Astrocyte (in vitro differentiated cells and primary cell): ENCODE measurements around the gene RALGPS2. TPM values are rescaled to one million over a fixed set of nuclear protein-coding genes. Genes with fewer than 3 reads are reported as not detected.

Source experiments
- DNase-seq: peaks from one replicate; pipeline ENCODE4 v3.0.0-alpha.2; 2010; ENCODE audit warnings: low read depth
- FAIRE-seq: peaks from 2 replicates; lab custom pipeline; 2011; peaks lifted over from hg19 to GRCh38; lab: Jason Lieb, UNC
- H2AFZ ChIP-seq: 2 replicates; pipeline ENCODE4 v1.6.0; 2012; ENCODE audit warnings: low read depth, low read length, inconsistent platforms
- H3K27ac ChIP-seq: 2 replicates; pipeline ENCODE4 v1.5.1; 2011; ENCODE audit warnings: low read depth, low read length, inconsistent platforms
- H3K27me3 ChIP-seq: 2 replicates; pipeline ENCODE4 v1.6.0; 2011; ENCODE audit warnings: low read length, inconsistent platforms; ENCODE audit not compliant: insufficient read depth
- H3K36me3 ChIP-seq: 2 replicates; pipeline ENCODE4 v1.5.1; 2011; ENCODE audit warnings: low read length, inconsistent platforms; ENCODE audit not compliant: insufficient read depth
- H3K4me1 ChIP-seq: 2 replicates; pipeline ENCODE4 v1.5.1; 2011; ENCODE audit warnings: low read length, inconsistent platforms; ENCODE audit not compliant: insufficient read depth
- H3K4me2 ChIP-seq: 2 replicates; pipeline ENCODE4 v1.6.0; 2012; ENCODE audit warnings: low read length, inconsistent platforms
- H3K4me3 ChIP-seq: 2 replicates; pipeline ENCODE4 v1.5.1; 2011; ENCODE audit warnings: low read depth, mild to moderate bottlenecking, low read length, inconsistent platforms; ENCODE audit not compliant: insufficient read depth
- H3K79me2 ChIP-seq: 2 replicates; pipeline ENCODE4 v1.6.0; 2012; ENCODE audit warnings: mild to moderate bottlenecking, low read length, inconsistent platforms; ENCODE audit not compliant: insufficient read depth
- H3K9ac ChIP-seq: 2 replicates; pipeline ENCODE4 v1.6.0; 2012; ENCODE audit warnings: mild to moderate bottlenecking, low read length, inconsistent platforms
- H3K9me3 ChIP-seq: 2 replicates; pipeline ENCODE4 v1.5.1; 2012; ENCODE audit warnings: low read depth, mild to moderate bottlenecking, low read length, inconsistent platforms; ENCODE audit not compliant: insufficient read depth
- H4K20me1 ChIP-seq: 2 replicates; pipeline ENCODE4 v1.6.0; 2012; ENCODE audit warnings: low read length, inconsistent platforms; ENCODE audit not compliant: insufficient read depth
- H3K27ac Mint-ChIP-seq: one replicate; pipeline ENCODE4 v1.8.0; 2021; ENCODE audit warnings: mild to moderate bottlenecking, mixed read lengths; ENCODE audit not compliant: unreplicated experiment
- H3K27me3 Mint-ChIP-seq: one replicate; pipeline ENCODE4 v1.8.0; 2021; ENCODE audit warnings: low read depth, mixed read lengths; ENCODE audit not compliant: unreplicated experiment
- H3K36me3 Mint-ChIP-seq: one replicate; pipeline ENCODE4 v1.8.0; 2021; ENCODE audit warnings: low read depth, mixed read lengths; ENCODE audit not compliant: unreplicated experiment
- H3K4me1 Mint-ChIP-seq: one replicate; pipeline ENCODE4 v1.8.0; 2021; ENCODE audit warnings: low read depth, mixed read lengths; ENCODE audit not compliant: unreplicated experiment
- H3K4me3 Mint-ChIP-seq: one replicate; pipeline ENCODE4 v1.8.0; 2021; ENCODE audit warnings: mild to moderate bottlenecking, moderate library complexity, mixed read lengths; ENCODE audit not compliant: unreplicated experiment
- H3K9me3 Mint-ChIP-seq: one replicate; pipeline ENCODE4 v1.8.0; 2021; ENCODE audit warnings: mild to moderate bottlenecking, mixed read lengths; ENCODE audit not compliant: unreplicated experiment
- EZH2 ChIP-seq: IDR thresholded peaks from 2 replicates; pipeline ENCODE4 v1.6.1; 2012; ENCODE audit warnings: mild to moderate bottlenecking, low read length, inconsistent platforms; ENCODE audit not compliant: insufficient read depth
- total RNA-seq: library from RNA; stranded (reverse); gene quantifications from 2 replicates; pipeline ENCODE4 v1.2.1, GENCODE V29; 2021
- TF ChIP-seq, protein P1 (sequence below): IDR thresholded peaks from 2 replicates; pipeline ENCODE4 v1.5.1; 2011; ENCODE audit warnings: low read depth, mild to moderate bottlenecking, inconsistent platforms, low read length, moderate library complexity; ENCODE audit not compliant: insufficient read depth

The RALGPS2 gene
- total RNA-seq, 1 donor from 2014 or later = 33.6 TPM

DNA sequence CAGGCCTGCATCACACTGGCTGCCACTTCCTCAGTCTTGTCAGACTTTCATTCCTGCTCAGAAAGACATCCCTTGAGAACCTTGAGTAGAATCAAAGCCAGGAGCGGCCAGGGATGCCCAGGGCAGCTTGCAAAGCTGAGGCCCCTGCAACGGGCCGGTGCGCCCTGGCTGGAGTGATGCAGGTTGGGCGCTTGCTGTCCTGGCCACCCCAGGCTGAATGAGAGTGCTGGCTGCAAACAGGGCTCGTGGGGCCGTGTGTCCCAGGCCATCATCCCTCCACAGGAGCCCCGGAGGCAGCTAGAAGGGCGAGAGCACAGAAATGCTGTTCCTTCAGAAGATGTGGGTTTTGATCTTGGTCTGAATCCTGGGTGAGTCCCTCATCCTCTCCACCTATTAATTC lies 233.4 kb downstream of the RALGPS2 start:
- Histone ChIP-seq H3K4me1 (no peaks in the 10 kb centered on the region), H3K4me3 (no peak overlapping the region), H3K9me3 (no peaks in the 10 kb centered on the region), H3K36me3 (no peaks in the 10 kb centered on the region), H2AFZ (no peak overlapping the region), H3K27me3 (no peaks in the 10 kb centered on the region), H3K27ac (no peak overlapping the region), H3K4me2 (no peak overlapping the region), H3K9ac (no peak overlapping the region), H4K20me1 (no peaks in the 10 kb centered on the region), H3K79me2 (no peaks in the 10 kb centered on the region)
- no peaks in the 10 kb centered on the region for H3K4me1 Mint-ChIP-seq
- H3K4me3 Mint-ChIP-seq = no peak overlapping the region
- H3K27me3 Mint-ChIP-seq = peaks cover 9% of the 10 kb centered on the region
- H3K36me3 Mint-ChIP-seq = no peaks in the 10 kb centered on the region
- no peaks in the 10 kb centered on the region for H3K9me3 Mint-ChIP-seq
- no peak overlapping the region for H3K27ac Mint-ChIP-seq
- no peak for TF ChIP-seq EZH2
- TF ChIP-seq, protein P1, sequence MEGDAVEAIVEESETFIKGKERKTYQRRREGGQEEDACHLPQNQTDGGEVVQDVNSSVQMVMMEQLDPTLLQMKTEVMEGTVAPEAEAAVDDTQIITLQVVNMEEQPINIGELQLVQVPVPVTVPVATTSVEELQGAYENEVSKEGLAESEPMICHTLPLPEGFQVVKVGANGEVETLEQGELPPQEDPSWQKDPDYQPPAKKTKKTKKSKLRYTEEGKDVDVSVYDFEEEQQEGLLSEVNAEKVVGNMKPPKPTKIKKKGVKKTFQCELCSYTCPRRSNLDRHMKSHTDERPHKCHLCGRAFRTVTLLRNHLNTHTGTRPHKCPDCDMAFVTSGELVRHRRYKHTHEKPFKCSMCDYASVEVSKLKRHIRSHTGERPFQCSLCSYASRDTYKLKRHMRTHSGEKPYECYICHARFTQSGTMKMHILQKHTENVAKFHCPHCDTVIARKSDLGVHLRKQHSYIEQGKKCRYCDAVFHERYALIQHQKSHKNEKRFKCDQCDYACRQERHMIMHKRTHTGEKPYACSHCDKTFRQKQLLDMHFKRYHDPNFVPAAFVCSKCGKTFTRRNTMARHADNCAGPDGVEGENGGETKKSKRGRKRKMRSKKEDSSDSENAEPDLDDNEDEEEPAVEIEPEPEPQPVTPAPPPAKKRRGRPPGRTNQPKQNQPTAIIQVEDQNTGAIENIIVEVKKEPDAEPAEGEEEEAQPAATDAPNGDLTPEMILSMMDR = no peak
- FAIRE-seq (no peak), DNase-seq (no peak)

DNA sequence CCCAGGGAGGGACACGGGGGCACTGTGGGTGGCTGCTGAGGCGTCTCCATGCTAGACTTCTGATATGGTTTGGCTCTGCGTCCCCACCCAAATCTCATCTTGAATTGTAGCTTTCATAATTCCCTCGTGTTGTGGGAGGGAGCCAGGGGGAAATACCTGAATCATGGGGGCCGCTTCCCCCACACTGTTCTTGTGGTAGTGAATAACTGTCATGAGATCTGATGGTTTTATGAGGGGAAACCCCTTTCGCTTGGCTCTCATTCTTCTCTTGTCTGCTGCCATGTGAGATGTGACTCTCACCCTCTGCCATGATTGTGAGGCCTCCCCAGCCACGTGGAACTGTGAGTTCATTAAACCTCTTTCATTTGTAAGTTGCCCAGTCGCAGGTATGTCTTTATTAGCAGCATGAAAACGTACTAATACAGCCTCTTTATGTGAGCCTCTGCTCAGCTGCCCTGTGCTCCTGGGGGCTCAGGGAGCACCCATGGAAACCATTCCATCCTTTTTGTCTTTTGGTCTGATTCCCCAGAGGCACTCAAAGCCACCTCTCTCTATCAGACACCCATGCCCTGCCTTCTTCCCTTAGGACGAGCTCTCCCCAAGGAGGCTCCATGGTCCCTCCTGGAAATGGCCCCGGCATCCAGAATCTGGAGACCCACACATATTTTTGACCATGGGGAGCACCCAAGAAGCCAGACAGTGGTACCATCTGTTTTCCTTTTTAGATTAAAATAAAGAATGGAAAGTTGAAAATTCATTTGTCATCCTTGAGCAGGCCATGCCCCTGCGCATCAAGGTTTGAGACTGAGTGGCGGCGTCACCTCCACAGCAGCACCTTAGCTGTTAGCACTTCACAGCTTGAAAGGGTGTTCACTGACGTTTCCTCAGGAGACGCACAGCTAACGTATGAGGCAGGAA lies 234.8 kb downstream of the RALGPS2 start:
- Histone ChIP-seq H2AFZ (no peak overlapping the region), H3K36me3 (no peaks in the 10 kb centered on the region), H3K4me2 (no peak overlapping the region), H4K20me1 (no peaks in the 10 kb centered on the region), H3K4me1 (no peaks in the 10 kb centered on the region), H3K9ac (no peak overlapping the region), H3K4me3 (no peak overlapping the region), H3K27ac (no peak overlapping the region), H3K79me2 (no peaks in the 10 kb centered on the region), H3K27me3 (no peaks in the 10 kb centered on the region), H3K9me3 (no peaks in the 10 kb centered on the region)
- Mint-ChIP-seq H3K36me3 (peaks cover 2% of the 10 kb centered on the region), H3K4me1 (no peaks in the 10 kb centered on the region), H3K9me3 (peaks cover 2% of the 10 kb centered on the region), H3K27me3 (peaks cover 10% of the 10 kb centered on the region), H3K27ac (no peak overlapping the region), H3K4me3 (no peak overlapping the region)
- no peak for DNase-seq
- FAIRE-seq = no peak
- no peak for TF ChIP-seq EZH2
- TF ChIP-seq, protein P1 = no peak
